OCI-LY1 (cell line): ENCODE measurements around the gene NRROS.

ENCODE experiments used
- H2AFZ ChIP-seq: fragments of 200-600 bp; sonication (generic), shearing (Covaris generic); 2 replicates; pipeline ENCODE4 v1.6.0; 2014; ENCODE audit warnings: antibody characterized with exemption, mild to moderate bottlenecking, low read length
- H3F3A ChIP-seq: fragments of 200-600 bp; sonication (generic), shearing (Covaris generic); 2 replicates; pipeline ENCODE4 v1.6.0; 2014; ENCODE audit warnings: mild to moderate bottlenecking, antibody characterized with exemption, low read length, moderate library complexity; ENCODE audit not compliant: insufficient read depth
- H3K27ac ChIP-seq: fragments of 200-600 bp; sonication (generic); 2 replicates; pipeline ENCODE4 v1.5.1; 2014; ENCODE audit warnings: low read length, mixed run types, mild to moderate bottlenecking, low read depth; ENCODE audit not compliant: poor library complexity, severe bottlenecking
- H3K27me3 ChIP-seq: fragments of 200-600 bp; sonication (generic); 2 replicates; pipeline ENCODE4 v1.6.0; 2014; ENCODE audit warnings: antibody characterized with exemption, mild to moderate bottlenecking, low read length, moderate library complexity; ENCODE audit not compliant: insufficient read depth
- H3K36me3 ChIP-seq: fragments of 200-600 bp; sonication (generic); 2 replicates; pipeline ENCODE4 v1.6.1; 2014; ENCODE audit warnings: mild to moderate bottlenecking, antibody characterized with exemption, low read length, moderate library complexity, mixed read lengths; ENCODE audit not compliant: insufficient read depth
- H3K4me1 ChIP-seq: fragments of 200-600 bp; sonication (generic); 2 replicates; pipeline ENCODE4 v1.5.1; 2014; ENCODE audit warnings: mild to moderate bottlenecking, low read length, moderate library complexity; ENCODE audit not compliant: insufficient read depth, severe bottlenecking
- H3K4me2 ChIP-seq: fragments of 200-600 bp; sonication (generic), shearing (Covaris generic); 2 replicates; pipeline ENCODE4 v1.6.1; 2014; ENCODE audit warnings: low read length
- H3K4me3 ChIP-seq: fragments of 200-600 bp; sonication (generic); 2 replicates; pipeline ENCODE4 v1.5.1; 2014; ENCODE audit warnings: low read length, low read depth, mild to moderate bottlenecking, mixed read lengths; ENCODE audit not compliant: poor library complexity, severe bottlenecking
- H3K79me2 ChIP-seq: fragments of 200-600 bp; shearing (Covaris generic); 2 replicates; pipeline ENCODE4 v1.6.1; 2016; ENCODE audit warnings: mixed run types, low read length, mixed read lengths; ENCODE audit not compliant: insufficient read depth
- H3K9ac ChIP-seq: fragments of 200-600 bp; sonication (generic), shearing (Covaris generic); 2 replicates; pipeline ENCODE4 v1.6.1; 2014; ENCODE audit warnings: mild to moderate bottlenecking, low read length, mixed read lengths
- H3K9me2 ChIP-seq: fragments of 200-600 bp; sonication (generic), shearing (Covaris generic); 2 replicates; pipeline ENCODE4 v1.6.1; 2014; ENCODE audit warnings: low read depth, mild to moderate bottlenecking, low read length, mixed read lengths
- H3K9me3 ChIP-seq: fragments of 200-600 bp; shearing (Covaris generic); 2 replicates; pipeline ENCODE4 v1.6.1; 2014; ENCODE audit warnings: low read length, mixed read lengths
- H4K20me1 ChIP-seq: fragments of 200-600 bp; sonication (generic), shearing (Covaris generic); 2 replicates; pipeline ENCODE4 v1.6.0; 2016; ENCODE audit warnings: mild to moderate bottlenecking, low read length; ENCODE audit not compliant: insufficient read depth
- EZH2 ChIP-seq: fragments of 200-600 bp; sonication (generic), shearing (Covaris generic); IDR thresholded peaks from 2 replicates; pipeline ENCODE4 v1.8.0; 2017; ENCODE audit warnings: borderline replicate concordance, mixed run types, mild to moderate bottlenecking, antibody characterized with exemption, low read length, moderate library complexity, mixed read lengths
- TF ChIP-seq, protein P1 (sequence below): fragments of 200-600 bp; sonication (generic), shearing (Covaris generic); IDR thresholded peaks from 2 replicates; pipeline ENCODE4 v1.5.1; 2017; ENCODE audit warnings: mild to moderate bottlenecking, antibody characterized with exemption, low read length, moderate library complexity, mixed read lengths

Gene NRROS

DNA sequence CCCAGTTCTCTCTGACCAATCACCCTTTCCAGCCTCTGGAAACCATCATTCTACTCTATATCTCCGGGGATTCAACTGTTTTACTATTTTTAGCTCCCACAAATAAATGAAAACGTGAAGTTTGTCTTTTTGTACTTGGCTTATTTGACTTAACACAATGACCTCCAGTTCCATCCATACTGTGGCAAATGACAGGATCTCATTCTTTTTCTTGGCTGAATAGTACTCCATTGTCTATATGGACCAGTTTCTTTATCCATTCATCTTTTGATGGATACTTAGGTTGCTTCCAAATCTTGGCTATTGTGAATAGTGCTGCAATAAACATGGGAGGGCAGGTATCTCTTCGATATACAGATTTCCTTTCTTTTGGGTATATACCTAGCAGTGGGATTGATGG lies 34.1 kb downstream of the NRROS start:
- Histone ChIP-seq H3K9me2 (no peaks in the 10 kb centered on the region), H3K4me2 (no peak overlapping the region), H3K4me1 (peaks cover 4% of the 10 kb centered on the region), H3K9ac (no peak overlapping the region), H3K27me3 (no peaks in the 10 kb centered on the region; the same call in 1 of the 2 replicates), H3K27ac (no peak overlapping the region), H3K36me3 (no peaks in the 10 kb centered on the region), H3K4me3 (no peak overlapping the region), H4K20me1 (no peaks in the 10 kb centered on the region), H2AFZ (no peak overlapping the region), H3K9me3 (no peaks in the 10 kb centered on the region), H3F3A (no peaks in the 10 kb centered on the region), H3K79me2 (no peaks in the 10 kb centered on the region)
- no peak for TF ChIP-seq EZH2
- TF ChIP-seq, protein P1, sequence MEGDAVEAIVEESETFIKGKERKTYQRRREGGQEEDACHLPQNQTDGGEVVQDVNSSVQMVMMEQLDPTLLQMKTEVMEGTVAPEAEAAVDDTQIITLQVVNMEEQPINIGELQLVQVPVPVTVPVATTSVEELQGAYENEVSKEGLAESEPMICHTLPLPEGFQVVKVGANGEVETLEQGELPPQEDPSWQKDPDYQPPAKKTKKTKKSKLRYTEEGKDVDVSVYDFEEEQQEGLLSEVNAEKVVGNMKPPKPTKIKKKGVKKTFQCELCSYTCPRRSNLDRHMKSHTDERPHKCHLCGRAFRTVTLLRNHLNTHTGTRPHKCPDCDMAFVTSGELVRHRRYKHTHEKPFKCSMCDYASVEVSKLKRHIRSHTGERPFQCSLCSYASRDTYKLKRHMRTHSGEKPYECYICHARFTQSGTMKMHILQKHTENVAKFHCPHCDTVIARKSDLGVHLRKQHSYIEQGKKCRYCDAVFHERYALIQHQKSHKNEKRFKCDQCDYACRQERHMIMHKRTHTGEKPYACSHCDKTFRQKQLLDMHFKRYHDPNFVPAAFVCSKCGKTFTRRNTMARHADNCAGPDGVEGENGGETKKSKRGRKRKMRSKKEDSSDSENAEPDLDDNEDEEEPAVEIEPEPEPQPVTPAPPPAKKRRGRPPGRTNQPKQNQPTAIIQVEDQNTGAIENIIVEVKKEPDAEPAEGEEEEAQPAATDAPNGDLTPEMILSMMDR = no peak

DNA sequence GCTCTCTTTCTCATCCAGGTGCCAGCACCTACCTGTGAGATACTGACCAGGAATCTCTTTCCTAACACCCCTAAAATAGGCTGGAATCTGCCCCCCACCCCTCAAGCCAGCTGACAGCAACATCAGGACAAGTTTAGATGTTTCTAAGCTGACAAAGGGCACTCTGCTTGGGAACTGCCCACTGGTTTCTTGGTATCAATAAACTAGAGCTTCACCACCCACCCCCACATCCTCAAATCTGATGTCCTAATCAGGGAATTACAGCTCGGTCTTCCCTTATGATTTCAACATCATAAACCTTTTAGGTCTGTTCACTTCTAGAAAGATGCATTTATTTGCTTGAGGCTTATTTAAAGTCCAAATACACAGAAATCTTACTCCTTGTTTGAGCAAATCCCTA lies 37.9 kb downstream of the NRROS start:
- no peaks in the 10 kb centered on the region for H3K36me3 ChIP-seq
- H3K4me2 ChIP-seq = no peak overlapping the region

DNA sequence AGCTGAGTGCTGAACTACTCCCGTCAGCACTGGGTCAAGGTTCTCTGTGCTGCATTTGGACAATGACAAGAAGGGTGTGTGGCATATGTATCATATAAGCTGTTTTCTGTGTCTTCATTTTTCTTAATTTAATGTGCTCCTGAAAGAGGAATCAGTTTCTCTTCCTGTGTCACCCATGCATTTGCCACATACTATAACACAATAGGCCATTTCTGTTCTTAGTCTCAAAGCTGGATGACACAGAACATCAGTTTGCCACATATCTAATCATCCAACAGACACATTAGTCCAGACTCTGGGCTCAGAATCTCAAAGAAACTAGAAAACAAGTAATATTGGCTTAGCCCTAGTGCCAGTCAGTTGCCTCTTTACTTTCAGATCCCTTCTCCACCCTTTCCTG lies 38.4 kb downstream of the NRROS start:
- Histone ChIP-seq H3K36me3 (no peaks in the 10 kb centered on the region), H3K9me3 (no peaks in the 10 kb centered on the region), H3K4me3 (no peak overlapping the region), H3K79me2 (no peaks in the 10 kb centered on the region), H3K9ac (no peak overlapping the region), H3K27me3 (no peaks in the 10 kb centered on the region; the same call in 1 of the 2 replicates), H4K20me1 (no peaks in the 10 kb centered on the region), H3K9me2 (no peaks in the 10 kb centered on the region), H3K27ac (no peak overlapping the region), H3K4me2 (no peak overlapping the region), H3F3A (no peaks in the 10 kb centered on the region), H3K4me1 (no peaks in the 10 kb centered on the region), H2AFZ (no peak overlapping the region)
- TF ChIP-seq EZH2 = no peak
- TF ChIP-seq, protein P1 = no peak

More for the DNA sequence above, 37.9 kb downstream of the NRROS start:
- Histone ChIP-seq H3K4me1 (no peaks in the 10 kb centered on the region), H2AFZ (no peak overlapping the region), H4K20me1 (no peaks in the 10 kb centered on the region), H3F3A (no peaks in the 10 kb centered on the region), H3K9me2 (no peaks in the 10 kb centered on the region), H3K27me3 (no peaks in the 10 kb centered on the region; the same call in 1 of the 2 replicates), H3K9me3 (no peaks in the 10 kb centered on the region), H3K27ac (no peak overlapping the region), H3K79me2 (no peaks in the 10 kb centered on the region), H3K9ac (no peak overlapping the region), H3K4me3 (no peak overlapping the region)
- no peak for TF ChIP-seq EZH2
- TF ChIP-seq, protein P1 = no peak
